Breast epithelium (tissue), 3 donors: ENCODE results near the gene GNMT.

ENCODE experiments used
- CTCF ChIP-seq, 3 donors: fragments of 450-650 bp; IDR thresholded peaks; one replicate each; pipeline ENCODE4 v1.5.1; 2016 to 2017; ENCODE audit warnings: antibody characterized with exemption in 3 of 3, mild to moderate bottlenecking in 3 of 3, moderate library complexity in 3 of 3
- POLR2AphosphoS5 ChIP-seq, 3 donors: sonication (generic); formaldehyde crosslinking; IDR thresholded peaks; one replicate each; pipeline ENCODE4 v1.6.1; 2017; ENCODE audit warnings: antibody characterized with exemption in 3 of 3

GRCh38 chr6:42963179-42963854 is 2.8 kb downstream of the GNMT start:
- TF ChIP-seq POLR2AphosphoS5 (IDR thresholded peaks at IDR 0.05) (no peak), CTCF (IDR thresholded peaks at IDR 0.05) (no peak)
